ENCODE data around the gene MPRIP.
"Not testable (repeated sequence)": the region's sequence is repeated elsewhere in the genome, so short reads cannot be mapped to it uniquely, and the experiment has no call there.

The MPRIP gene, protein sequence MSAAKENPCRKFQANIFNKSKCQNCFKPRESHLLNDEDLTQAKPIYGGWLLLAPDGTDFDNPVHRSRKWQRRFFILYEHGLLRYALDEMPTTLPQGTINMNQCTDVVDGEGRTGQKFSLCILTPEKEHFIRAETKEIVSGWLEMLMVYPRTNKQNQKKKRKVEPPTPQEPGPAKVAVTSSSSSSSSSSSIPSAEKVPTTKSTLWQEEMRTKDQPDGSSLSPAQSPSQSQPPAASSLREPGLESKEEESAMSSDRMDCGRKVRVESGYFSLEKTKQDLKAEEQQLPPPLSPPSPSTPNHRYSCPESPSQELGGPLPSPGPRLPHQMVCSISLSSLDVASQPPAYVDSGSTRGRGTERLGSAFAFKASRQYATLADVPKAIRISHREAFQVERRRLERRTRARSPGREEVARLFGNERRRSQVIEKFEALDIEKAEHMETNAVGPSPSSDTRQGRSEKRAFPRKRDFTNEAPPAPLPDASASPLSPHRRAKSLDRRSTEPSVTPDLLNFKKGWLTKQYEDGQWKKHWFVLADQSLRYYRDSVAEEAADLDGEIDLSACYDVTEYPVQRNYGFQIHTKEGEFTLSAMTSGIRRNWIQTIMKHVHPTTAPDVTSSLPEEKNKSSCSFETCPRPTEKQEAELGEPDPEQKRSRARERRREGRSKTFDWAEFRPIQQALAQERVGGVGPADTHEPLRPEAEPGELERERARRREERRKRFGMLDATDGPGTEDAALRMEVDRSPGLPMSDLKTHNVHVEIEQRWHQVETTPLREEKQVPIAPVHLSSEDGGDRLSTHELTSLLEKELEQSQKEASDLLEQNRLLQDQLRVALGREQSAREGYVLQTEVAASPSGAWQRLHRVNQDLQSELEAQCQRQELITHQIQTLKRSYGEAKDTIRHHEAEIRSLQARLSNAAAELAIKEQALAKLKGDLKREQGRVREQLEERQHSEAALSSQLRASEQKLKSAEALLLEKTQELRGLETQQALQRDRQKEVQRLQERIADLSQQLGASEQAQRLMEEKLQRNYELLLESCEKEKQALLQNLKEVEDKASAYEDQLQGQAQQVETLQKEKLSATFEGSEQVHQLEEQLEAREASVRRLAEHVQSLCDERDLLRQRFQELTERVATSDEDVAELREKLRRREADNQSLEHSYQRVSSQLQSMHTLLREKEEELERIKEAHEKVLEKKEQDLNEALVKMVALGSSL (N-terminal part only)

DNA sequence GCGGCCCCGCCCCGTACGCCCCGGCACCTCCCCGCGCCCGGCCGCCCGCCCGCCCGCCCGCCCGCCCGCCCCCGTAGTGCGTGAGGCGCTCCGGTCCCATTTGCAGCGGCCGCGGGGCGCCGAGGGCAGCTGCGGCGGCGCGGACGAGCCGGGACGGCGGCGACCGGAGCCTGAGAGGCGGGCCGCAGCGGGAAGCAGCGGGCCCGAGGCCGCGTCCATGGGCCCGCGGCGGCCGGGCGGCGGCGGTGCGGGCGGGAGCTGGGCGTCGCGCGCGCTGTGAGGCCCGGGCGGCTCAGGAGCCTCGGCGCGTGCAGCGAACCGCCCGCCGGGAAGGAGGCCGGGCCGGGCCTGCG is at the start of gene MPRIP:
Gene MPRIP, plus strand, starts transcription at position 74 of the 353 bp plus-strand sequence. CDS start 392 bp downstream, outside the sequence.
- H3K27me3 Mint-ChIP-seq (ENCODE audit: low read depth, poor library complexity), result no peaks in the 10 kb centered on the region
- peaks cover 65% of the 10 kb centered on the region for H3K4me1 Mint-ChIP-seq
- peaks cover 22% of the 10 kb centered on the region for H3K36me3 Mint-ChIP-seq (ENCODE audit: low read depth)
- H3K9me3 Mint-ChIP-seq, result peaks cover 17% of the 10 kb centered on the region
- no peak for DNase-seq
- peak within 1 kb of the TSS; percentile 98 for H3K4me3 Mint-ChIP-seq
- TF ChIP-seq, protein P1, sequence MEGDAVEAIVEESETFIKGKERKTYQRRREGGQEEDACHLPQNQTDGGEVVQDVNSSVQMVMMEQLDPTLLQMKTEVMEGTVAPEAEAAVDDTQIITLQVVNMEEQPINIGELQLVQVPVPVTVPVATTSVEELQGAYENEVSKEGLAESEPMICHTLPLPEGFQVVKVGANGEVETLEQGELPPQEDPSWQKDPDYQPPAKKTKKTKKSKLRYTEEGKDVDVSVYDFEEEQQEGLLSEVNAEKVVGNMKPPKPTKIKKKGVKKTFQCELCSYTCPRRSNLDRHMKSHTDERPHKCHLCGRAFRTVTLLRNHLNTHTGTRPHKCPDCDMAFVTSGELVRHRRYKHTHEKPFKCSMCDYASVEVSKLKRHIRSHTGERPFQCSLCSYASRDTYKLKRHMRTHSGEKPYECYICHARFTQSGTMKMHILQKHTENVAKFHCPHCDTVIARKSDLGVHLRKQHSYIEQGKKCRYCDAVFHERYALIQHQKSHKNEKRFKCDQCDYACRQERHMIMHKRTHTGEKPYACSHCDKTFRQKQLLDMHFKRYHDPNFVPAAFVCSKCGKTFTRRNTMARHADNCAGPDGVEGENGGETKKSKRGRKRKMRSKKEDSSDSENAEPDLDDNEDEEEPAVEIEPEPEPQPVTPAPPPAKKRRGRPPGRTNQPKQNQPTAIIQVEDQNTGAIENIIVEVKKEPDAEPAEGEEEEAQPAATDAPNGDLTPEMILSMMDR (IDR thresholded peaks at IDR 0.05), result no peak
- peak within 1 kb of the TSS; percentile 97 for H3K27ac Mint-ChIP-seq

DNA sequence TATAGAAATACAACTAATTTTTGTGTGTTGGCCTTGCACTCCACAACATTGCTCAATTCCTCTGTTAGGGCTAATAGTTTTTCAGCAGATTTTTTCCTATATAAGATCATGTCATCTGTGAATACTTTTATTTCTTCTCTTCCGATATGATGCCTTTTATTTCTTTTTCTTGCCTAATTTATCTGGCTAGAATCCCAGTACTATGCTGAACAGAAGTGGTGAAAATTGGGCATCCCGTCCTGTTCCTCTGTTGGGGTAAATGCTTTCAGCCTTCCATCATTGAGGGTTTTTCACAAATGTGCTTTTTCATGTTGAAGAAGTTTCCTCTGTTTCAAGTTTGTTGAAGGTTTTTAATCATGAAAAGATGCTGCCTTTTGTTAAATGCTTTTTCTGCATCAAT is 47.6 kb upstream of the MPRIP start:
- Mint-ChIP-seq H3K27ac (no peak overlapping the region), H3K4me3 (no peak overlapping the region), H3K4me1 (no peaks in the 10 kb centered on the region), H3K36me3 (ENCODE audit: low read depth) (no peaks in the 10 kb centered on the region), H3K9me3 (no peaks in the 10 kb centered on the region), H3K27me3 (ENCODE audit: low read depth, poor library complexity) (peaks cover 8% of the 10 kb centered on the region)
- TF ChIP-seq, protein P1 (IDR thresholded peaks at IDR 0.05), result no peak
- no peak for DNase-seq

DNA sequence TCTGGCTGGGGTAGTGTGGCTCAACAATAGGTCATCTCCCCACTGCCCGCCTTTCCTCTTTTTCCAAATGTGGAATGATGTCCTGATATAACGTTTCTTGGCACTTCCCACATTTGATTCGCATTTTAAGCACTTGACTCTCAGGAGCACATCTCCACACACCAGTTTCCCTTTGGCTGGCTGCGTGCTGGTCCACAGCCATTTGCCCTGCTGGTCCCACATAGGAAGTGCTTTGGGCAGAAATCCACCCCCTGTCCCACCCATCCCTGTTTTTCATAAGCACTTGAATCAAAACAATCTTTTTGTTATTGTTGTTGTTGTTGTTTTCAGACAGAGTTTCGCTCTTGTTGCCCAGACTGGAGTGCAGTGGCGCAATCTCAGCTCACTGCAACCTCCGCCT is 46.3 kb upstream of the MPRIP start:
- no peaks in the 10 kb centered on the region for H3K36me3 Mint-ChIP-seq (ENCODE audit: low read depth)
- H3K4me1 Mint-ChIP-seq, result no peaks in the 10 kb centered on the region
- TF ChIP-seq, protein P1 (IDR thresholded peaks at IDR 0.05), result no peak
- H3K27me3 Mint-ChIP-seq (ENCODE audit: low read depth, poor library complexity), result peaks cover 12% of the 10 kb centered on the region
- no peak for DNase-seq
- no peak overlapping the region for H3K27ac Mint-ChIP-seq
- no peaks in the 10 kb centered on the region for H3K9me3 Mint-ChIP-seq
- no peak overlapping the region for H3K4me3 Mint-ChIP-seq

DNA sequence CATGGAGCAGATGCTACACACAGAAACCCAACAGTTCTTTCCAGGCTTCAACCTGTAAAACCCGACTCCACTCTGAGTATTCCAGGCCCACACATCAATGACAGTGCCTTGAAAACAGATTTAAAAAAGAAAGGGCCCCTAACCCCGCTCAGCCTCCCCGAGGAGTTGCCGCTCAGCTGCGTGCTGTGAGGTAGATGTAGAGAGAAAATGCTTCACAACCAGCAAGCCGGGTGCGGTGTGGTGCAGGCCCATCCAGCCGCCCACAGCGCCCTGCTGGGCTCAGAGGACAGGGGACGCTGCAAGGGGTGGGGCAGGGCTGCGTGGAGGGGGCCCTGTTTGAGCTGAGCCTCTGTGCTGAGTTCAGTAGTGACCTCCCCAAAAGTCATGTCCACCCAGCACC is 45.5 kb upstream of the MPRIP start:
- peaks cover 12% of the 10 kb centered on the region for H3K27me3 Mint-ChIP-seq (ENCODE audit: low read depth, poor library complexity)
- H3K36me3 Mint-ChIP-seq (ENCODE audit: low read depth), result not testable (repeated sequence)

DNA sequence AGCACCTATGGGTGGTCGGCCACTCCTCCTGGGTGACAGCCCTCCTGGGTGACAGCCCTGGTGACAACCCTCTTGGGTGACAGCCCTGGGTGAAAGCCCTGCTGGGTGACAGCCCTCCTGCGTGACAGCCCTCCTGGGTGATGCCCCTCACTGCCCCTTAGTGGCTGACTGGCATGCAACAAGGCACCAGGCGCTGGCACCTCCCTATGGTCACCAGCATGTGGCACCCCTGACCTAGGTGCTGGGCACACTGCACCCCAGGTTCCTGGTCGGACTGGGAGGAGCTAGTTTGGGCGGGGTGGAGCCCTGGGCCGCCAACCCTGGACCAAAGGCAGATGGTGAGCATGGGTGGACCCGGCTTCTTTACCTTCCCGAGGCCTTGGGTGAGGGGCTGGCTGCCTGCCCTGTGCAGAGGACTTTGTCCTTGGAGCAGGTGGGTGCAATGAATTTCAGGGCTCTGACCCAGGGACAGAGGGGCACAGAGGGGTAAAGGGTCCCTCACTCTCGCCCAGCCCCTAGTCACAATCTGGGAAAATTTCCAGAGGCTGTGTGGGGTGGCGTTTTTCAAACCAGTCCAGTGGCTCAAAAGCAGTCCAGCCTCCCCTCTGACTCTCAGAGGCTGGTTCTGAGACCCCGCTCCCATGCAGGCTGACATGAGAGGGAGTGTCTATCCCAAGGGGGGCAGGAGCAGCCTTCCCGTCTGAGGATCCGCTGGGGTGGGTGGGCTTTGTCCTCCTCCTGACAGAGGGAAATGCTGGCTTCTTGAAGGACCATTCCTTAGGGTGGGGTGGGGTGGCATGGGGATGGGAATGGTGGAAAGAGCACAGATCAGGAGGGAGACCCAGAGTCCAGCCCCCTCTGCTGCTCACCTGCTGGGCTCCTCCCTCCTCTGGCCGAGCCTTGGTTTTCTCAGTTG is 44.5 kb upstream of the MPRIP start:
- H3K27me3 Mint-ChIP-seq (ENCODE audit: low read depth, poor library complexity), result peaks cover 12% of the 10 kb centered on the region
- TF ChIP-seq, protein P1 (IDR thresholded peaks at IDR 0.05), result no peak
- H3K9me3 Mint-ChIP-seq, result no peaks in the 10 kb centered on the region
- no peaks in the 10 kb centered on the region for H3K36me3 Mint-ChIP-seq (ENCODE audit: low read depth)
- no peak overlapping the region for H3K4me3 Mint-ChIP-seq
- no peak for DNase-seq
- no peak overlapping the region for H3K27ac Mint-ChIP-seq
- no peaks in the 10 kb centered on the region for H3K4me1 Mint-ChIP-seq

More for the DNA sequence above, 45.5 kb upstream of the MPRIP start:
- not testable (repeated sequence) for H3K27ac Mint-ChIP-seq, DNase-seq, H3K4me1 Mint-ChIP-seq, H3K4me3 Mint-ChIP-seq, H3K9me3 Mint-ChIP-seq
